Embryonic facial prominence (tissue), 1 donor: ENCODE results near the gene RNF215.

Source experiments
- DNase-seq: peaks from one replicate; pipeline ENCODE4 v3.0.0-alpha.2; 2016; ENCODE audit errors: extremely low spot score

RNF215 gene

GRCh38 chr22:30396871-30397655, 9.9 kb upstream of the RNF215 start, which contains the start of gene SEC14L2:
TSS of gene SEC14L2 (plus strand) at chr22:30397018. CDS start at chr22:30397117, 99 bp downstream.
- no peak for DNase-seq

GRCh38 chr22:30393885-30394284, 6.7 kb upstream of the RNF215 start:
- DNase-seq, result no peak

GRCh38 chr22:30393322-30393680, 6.1 kb upstream of the RNF215 start:
- DNase-seq, result no peak

- no peak for DNase-seq
Observed at GRCh38 chr22:30392661-30393321, 5.6 kb upstream of the RNF215 start.

GRCh38 chr22:30390974-30391691, 3.9 kb upstream of the RNF215 start:
- DNase-seq, result no peak

- DNase-seq, result no peak
Observed at GRCh38 chr22:30386608-30386959, 627 bp downstream of the RNF215 start.

GRCh38 chr22:30385942-30386341, 1.3 kb downstream of the RNF215 start:
- no peak for DNase-seq

GRCh38 chr22:30383061-30383460, 4.2 kb downstream of the RNF215 start:
- no peak for DNase-seq

- DNase-seq, result no peak
Observed at GRCh38 chr22:30382340-30382739, 4.9 kb downstream of the RNF215 start.

- DNase-seq, result no peak
Observed at GRCh38 chr22:30381264-30381663, 5.9 kb downstream of the RNF215 start.

- no peak for DNase-seq
Observed at GRCh38 chr22:30380011-30380410, 7.2 kb downstream of the RNF215 start.

- no peak for DNase-seq
Observed at GRCh38 chr22:30375312-30375849, 11.8 kb downstream of the RNF215 start.

- no peak for DNase-seq
Observed at GRCh38 chr22:30373331-30374325, 13.6 kb downstream of the RNF215 start.

- DNase-seq, result no peak
Observed at GRCh38 chr22:30372915-30373314, 14.3 kb downstream of the RNF215 start.

GRCh38 chr22:30371981-30372380, 15.2 kb downstream of the RNF215 start:
- no peak for DNase-seq

GRCh38 chr22:30371321-30371720, 15.9 kb downstream of the RNF215 start:
- no peak for DNase-seq

GRCh38 chr22:30370641-30371230, 16.5 kb downstream of the RNF215 start:
- no peak for DNase-seq

GRCh38 chr22:30368420-30368819, 18.8 kb downstream of the RNF215 start:
- DNase-seq, result no peak

- no peak for DNase-seq
Observed at GRCh38 chr22:30365891-30366290, 21.3 kb downstream of the RNF215 start.

GRCh38 chr22:30362651-30363281, 24.4 kb downstream of the RNF215 start:
- no peak for DNase-seq
